ENCODE results near the gene DDX20. TPM values are rescaled to one million over a fixed set of nuclear protein-coding genes. Genes with fewer than 3 reads are reported as not detected.
"Not testable (repeated sequence)": the region's sequence is repeated elsewhere in the genome, so short reads cannot be mapped to it uniquely, and the experiment has no call there.

The DDX20 gene
- total RNA-seq, 1 donor, result 30.7 TPM

DNA sequence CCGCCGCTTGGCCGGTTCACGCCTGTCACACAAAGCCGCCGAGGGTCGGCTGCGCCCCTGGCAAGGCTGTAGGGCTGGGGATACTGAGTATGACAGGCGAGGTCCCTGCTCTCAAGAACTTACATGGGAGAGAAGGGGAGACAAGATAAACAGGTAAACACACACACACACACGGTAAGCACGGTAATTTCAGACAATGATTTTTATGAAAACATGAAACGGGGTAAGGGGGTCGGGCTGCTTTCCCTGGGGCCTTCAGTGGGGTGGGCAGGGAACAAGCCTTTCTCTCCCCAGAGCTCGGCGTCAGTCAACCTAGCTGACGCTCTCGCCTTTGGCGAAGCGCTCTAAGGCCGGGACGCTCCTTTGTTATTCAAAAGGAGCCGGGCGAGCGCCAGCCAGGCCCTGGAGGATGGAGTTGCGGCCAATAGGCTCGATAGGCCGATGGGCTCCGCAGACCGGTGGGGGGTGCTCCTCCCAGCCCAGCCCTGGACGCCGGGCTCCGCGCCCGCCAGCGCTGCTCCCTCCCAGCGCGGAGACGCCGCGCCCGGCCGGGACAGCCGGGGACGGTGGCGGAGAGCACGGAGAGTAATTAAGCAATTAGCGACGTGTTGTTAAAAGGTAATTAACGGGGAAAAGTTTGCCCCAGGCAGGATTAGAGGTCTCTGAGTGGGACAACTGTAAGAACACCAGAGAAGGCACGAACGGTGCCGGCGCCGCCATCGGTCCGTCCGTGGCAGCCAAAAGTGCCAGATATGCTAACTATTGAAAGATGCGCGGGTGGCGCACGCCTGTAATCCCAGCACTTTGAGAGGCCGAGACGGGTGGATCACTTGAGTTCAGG is 15.6 kb upstream of the DDX20 start:
- H3K4me3 ChIP-seq (ENCODE audit: low read depth, low read length), result peak overlapping the region; percentile 78
- peak; percentile 74 for DNase-seq (ENCODE audit: low read depth)
- TF ChIP-seq CTCF (IDR thresholded peaks at IDR 0.05; ENCODE audit: insufficient read depth, low read depth, low read length), result no peak

- not testable (repeated sequence) for DNase-seq (ENCODE audit: low read depth); H3K4me3 ChIP-seq (ENCODE audit: low read depth, low read length)
These were observed 13.4 kb upstream of the DDX20 start for GRCh38 chr1:111742292-111742691.

DNA sequence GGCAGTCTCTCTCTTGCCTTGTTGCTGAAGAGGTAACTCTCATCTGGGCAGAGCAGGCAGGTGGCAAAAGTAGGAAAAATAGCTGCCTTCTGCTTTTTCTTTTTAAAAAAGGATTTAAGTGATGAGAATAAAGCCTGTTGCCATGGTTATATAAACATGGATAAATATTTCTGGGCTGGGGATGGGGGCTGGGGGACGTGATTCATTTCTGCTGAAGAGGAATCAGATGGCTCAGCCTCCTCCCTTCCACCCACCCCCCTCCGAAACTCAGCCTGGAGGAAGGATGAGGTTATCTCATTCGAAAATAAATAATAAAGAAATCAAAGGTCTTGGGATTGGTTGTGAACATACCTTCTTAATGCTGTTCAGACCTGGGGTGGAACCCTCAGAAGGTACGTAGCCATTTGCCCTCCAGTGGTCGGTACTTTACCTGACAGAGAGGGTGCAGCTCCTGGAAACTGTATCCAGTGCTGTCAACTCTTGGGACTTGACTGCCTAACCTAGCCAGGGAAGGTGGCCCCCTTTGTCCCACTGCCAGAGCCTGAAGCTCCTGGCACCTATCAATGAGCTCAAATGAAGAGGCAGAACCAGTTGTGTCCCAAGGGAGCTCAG is 12.7 kb upstream of the DDX20 start:
- no peak for TF ChIP-seq CTCF (IDR thresholded peaks at IDR 0.05; ENCODE audit: insufficient read depth, low read depth, low read length)
- no peak overlapping the region for H3K4me3 ChIP-seq (ENCODE audit: low read depth, low read length)
- peak; percentile 36 for DNase-seq (ENCODE audit: low read depth)

- DNase-seq (ENCODE audit: low read depth), result peak; percentile 83
- no peak overlapping the region for H3K4me3 ChIP-seq (ENCODE audit: low read depth, low read length)
- TF ChIP-seq CTCF (IDR thresholded peaks at IDR 0.05; ENCODE audit: insufficient read depth, low read depth, low read length), result no peak
These were observed 12.0 kb upstream of the DDX20 start for GRCh38 chr1:111743679-111744101.

DNA sequence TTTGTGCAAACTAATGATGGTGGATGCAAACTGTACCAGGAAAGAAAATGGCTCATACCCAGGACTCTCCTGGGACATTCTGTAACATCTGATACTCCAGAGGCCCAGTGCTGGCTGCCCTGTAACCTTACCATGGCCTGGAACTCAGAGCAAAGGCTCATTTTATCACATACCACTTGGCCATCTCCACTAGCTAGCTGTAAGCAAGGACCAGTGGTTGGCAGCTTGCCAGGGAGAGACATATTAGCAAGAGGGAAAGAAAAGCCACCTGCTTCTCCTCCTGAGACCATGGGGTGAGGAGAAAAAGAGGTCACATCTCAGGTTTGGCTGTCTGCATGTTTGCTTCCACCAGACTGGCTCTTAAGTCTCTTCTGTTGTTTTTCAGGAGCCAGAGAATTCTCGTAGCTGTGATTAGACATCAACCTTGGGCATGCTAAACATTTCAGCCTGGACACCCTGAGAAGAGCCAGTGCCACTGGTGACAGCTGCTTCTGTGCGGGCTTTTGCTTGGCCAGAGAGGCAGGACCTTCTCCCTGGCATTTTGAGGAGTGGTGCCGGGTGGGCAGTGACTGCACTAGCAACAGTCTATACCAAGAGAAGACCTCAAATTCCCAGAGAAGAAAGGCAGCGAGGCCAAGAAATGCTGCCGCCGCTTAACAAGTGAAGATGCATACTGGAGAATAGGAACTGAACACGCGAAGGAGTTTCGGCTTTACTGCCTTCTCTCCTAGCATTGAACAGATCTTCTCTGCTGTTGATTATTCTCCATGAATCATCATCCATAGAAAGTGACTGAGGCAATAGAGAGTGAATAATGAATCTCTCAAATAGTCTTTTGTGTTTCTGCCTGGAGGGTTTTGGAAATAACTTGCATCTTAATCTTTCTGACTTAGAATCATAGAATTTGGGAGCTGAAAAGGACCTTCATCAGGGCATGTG is 9.8 kb upstream of the DDX20 start:
- no peak for DNase-seq (ENCODE audit: low read depth)

GRCh38 chr1:111746614-111746999 is 9.1 kb upstream of the DDX20 start:
- H3K4me3 ChIP-seq (ENCODE audit: low read depth, low read length), result no peak overlapping the region
- no peak for TF ChIP-seq CTCF (IDR thresholded peaks at IDR 0.05; ENCODE audit: insufficient read depth, low read depth, low read length)
- DNase-seq (ENCODE audit: low read depth), result no peak

More for the DNA sequence above, 9.8 kb upstream of the DDX20 start:
- no peak overlapping the region for H3K4me3 ChIP-seq (ENCODE audit: low read depth, low read length)
- TF ChIP-seq CTCF (IDR thresholded peaks at IDR 0.05; ENCODE audit: insufficient read depth, low read depth, low read length), result no peak

Measured in fibroblast of villous mesenchyme (primary cell).